ENCODE data around the gene STX2.

GRCh38 chr12:130856088-130856487, 17.0 kb upstream of the STX2 start:
- TF ChIP-seq CTCF (optimal IDR thresholded peaks at IDR 0.05 in 1 of 3, IDR thresholded peaks at IDR 0.05 in 1 of 3, conservative IDR thresholded peaks at IDR 0.05 in 1 of 3; ENCODE audit: extremely low read depth in 1 of 3, insufficient read depth in 2 of 3, low read length in 3 of 3): no peak
- no peak for TF ChIP-seq EZH2 (IDR thresholded peaks at IDR 0.05; ENCODE audit: low read length)
